Epithelial cell of proximal tubule (primary cell): ENCODE data around the gene ANO8. TPM values are rescaled to one million over a fixed set of nuclear protein-coding genes. Genes with fewer than 3 reads are reported as not detected.
"Not testable (repeated sequence)": the region's sequence is repeated elsewhere in the genome, so short reads cannot be mapped to it uniquely, and the experiment has no call there.

Source experiments
- DNase-seq: peaks from one replicate; pipeline ENCODE4 v3.0.0-alpha.2; 2011; ENCODE audit warnings: low read depth
- H3K4me3 ChIP-seq: 2 replicates; pipeline ENCODE4 v1.5.1; 2011; ENCODE audit warnings: low read depth, mild to moderate bottlenecking, low read length
- total RNA-seq: library from RNA; depleted of rRNA; stranded (reverse); fragments of >200 nt; gene quantifications from 2 replicates; pipeline ENCODE4 v1.2.3, GENCODE V29; 2015
- TF ChIP-seq, protein P1 (sequence below): conservative IDR thresholded peaks from 2 replicates; pipeline ENCODE4 v1.5.1; 2012; ENCODE audit warnings: low read depth, mild to moderate bottlenecking, low read length

The ANO8 gene
- total RNA-seq, 1 donor from 2014 or later: 6.6 TPM

DNA sequence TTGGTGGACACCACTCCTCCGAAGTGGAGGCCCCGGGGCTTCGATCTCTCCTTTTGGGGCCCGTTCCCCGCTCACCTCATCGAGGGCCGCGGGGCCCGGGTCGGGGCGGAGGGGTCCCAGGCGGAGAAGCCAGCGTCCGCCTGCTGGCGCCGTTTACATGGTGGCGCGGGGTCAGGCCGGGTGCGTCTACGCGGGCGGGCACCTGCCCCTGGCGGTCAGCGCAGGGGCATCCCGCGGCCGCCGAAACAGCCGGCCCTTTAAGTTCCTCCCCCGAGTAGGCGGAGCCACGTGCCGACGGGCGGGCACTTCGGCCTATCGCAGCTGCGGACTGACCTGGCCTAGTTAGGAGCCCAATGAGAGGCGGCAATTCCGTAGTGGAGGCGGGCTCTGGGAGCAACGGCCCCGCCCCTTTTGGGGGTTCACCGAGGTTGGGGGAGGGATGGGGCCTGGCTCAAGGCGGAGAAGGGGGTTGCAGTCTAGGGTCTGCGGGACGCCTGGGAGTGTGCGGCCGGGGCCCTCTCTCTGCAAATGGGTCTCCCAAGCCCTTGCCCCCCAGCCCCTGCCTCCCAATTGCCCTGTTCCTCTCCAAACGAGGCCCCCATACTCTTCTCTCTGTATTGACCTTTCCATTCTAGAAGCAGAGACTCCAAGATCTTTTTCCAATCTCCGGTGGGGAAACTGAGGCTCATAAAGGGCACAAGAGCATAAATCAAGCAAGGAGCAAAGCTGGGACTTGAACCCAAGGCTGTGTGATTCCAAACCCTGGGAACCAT lies 31.3 kb downstream of the ANO8 start, which contains the start of gene ABHD8:
ABHD8 (minus strand) TSS at position 259 of the 773 bp plus-strand sequence. CDS start 1,809 bp downstream, outside the sequence.
- TF ChIP-seq, protein P1, sequence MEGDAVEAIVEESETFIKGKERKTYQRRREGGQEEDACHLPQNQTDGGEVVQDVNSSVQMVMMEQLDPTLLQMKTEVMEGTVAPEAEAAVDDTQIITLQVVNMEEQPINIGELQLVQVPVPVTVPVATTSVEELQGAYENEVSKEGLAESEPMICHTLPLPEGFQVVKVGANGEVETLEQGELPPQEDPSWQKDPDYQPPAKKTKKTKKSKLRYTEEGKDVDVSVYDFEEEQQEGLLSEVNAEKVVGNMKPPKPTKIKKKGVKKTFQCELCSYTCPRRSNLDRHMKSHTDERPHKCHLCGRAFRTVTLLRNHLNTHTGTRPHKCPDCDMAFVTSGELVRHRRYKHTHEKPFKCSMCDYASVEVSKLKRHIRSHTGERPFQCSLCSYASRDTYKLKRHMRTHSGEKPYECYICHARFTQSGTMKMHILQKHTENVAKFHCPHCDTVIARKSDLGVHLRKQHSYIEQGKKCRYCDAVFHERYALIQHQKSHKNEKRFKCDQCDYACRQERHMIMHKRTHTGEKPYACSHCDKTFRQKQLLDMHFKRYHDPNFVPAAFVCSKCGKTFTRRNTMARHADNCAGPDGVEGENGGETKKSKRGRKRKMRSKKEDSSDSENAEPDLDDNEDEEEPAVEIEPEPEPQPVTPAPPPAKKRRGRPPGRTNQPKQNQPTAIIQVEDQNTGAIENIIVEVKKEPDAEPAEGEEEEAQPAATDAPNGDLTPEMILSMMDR: peak; percentile 34
- DNase-seq: no peak
- peak within 1 kb of the TSS; percentile 86 for H3K4me3 ChIP-seq

- TF ChIP-seq, protein P1: no peak
- DNase-seq: no peak
- H3K4me3 ChIP-seq: peak overlapping the region; percentile 86
Measured at GRCh38 chr19:17302391-17303166, 32.1 kb downstream of the ANO8 start.

GRCh38 chr19:17300992-17301619 lies 33.5 kb downstream of the ANO8 start:
- no peak for DNase-seq
- TF ChIP-seq, protein P1: no peak

DNA sequence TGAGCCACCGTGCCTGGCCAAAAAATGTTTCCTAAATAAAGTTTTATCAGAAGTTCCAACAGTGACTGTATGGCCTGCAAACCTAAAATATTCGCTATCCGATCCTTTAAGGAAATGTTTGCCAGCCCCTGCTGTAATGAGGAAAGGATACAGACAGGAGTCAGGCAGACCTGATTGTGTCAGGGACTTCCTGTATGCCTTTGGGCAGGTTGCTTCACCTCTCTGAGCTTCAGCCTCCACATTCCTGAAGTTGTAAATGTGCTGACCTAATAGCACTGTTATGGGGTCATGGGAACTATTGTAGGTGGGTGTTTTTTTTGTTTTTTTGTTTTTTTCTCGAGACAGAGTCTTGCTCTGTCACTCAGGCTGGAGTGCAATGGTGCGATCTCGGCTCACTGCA lies 37.7 kb downstream of the ANO8 start:
- DNase-seq: no peak
- TF ChIP-seq, protein P1: no peak
- H3K4me3 ChIP-seq: no peak overlapping the region

More at GRCh38 chr19:17300992-17301619, 33.5 kb downstream of the ANO8 start:
- no peak overlapping the region for H3K4me3 ChIP-seq

GRCh38 chr19:17296273-17296672 lies 38.4 kb downstream of the ANO8 start:
- TF ChIP-seq, protein P1: peak; percentile 48
- DNase-seq: no peak
- no peak overlapping the region for H3K4me3 ChIP-seq

GRCh38 chr19:17295551-17295950 lies 39.1 kb downstream of the ANO8 start:
- DNase-seq, H3K4me3 ChIP-seq: not testable (repeated sequence)
